ENCODE measurements around the gene MTHFR. TPM values are rescaled to one million over a fixed set of nuclear protein-coding genes. Genes with fewer than 3 reads are reported as not detected.

Gene MTHFR
- polyA plus RNA-seq, 1 donor from 2014 or later = 14.3 TPM

DNA sequence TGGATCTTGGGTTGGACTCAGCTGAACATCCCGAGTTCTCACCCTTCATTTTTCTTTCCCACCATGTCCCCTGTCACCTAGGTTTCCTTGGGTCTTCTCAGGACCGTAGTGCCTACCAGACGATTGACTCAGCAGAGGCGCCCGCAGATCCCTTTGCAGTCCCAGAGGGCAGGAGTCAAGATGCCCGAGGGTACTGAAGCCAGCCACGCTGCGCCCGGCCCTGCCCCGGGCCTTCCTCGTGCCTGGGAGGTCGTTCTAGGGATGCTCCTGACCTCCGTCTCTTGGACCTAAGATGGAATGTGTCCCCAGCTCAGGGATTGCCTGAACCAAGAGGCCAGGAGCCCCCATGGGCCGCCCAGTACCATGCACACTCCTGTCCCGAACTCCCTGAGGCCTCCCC lies 55.8 kb downstream of the MTHFR start:
- Mint-ChIP-seq H3K36me3 (peaks cover 2% of the 10 kb centered on the region), H3K9me3 (no peaks in the 10 kb centered on the region), H3K4me3 (no peak overlapping the region), H3K27me3 (peaks cover 2% of the 10 kb centered on the region), H3K4me1 (peaks cover 4 to 12% (median 6%) of the 10 kb centered on the region in 3 donors), H3K27ac (no peak overlapping the region)

DNA sequence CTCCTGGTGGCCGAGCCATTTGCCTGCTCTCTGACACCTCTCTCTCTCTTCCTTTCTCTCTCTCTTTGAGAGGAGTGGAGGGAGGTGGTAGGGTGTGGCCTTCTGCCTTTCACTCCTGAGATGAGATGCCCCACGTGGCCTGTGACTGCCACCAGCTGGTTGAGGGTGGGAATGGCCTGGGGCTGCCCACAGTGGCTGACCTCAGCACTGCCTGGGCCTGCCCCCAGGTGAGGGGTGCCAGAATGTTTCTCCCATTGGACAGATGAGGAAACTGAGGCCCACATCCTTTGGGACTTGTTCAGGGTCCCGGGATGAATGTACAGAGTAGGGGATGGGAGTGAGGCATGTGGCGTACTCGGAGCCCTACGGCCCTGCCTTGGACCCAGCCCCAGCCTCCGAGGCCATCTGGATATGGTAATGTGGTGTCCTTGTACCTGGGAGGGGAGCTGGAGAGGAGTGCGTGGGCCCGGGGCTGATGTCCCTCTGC lies 56.5 kb downstream of the MTHFR start:
- peaks cover 4 to 12% (median 6%) of the 10 kb centered on the region in 3 donors for H3K4me1 Mint-ChIP-seq
- no peak overlapping the region for H3K27ac Mint-ChIP-seq
- no peaks in the 10 kb centered on the region for H3K9me3 Mint-ChIP-seq
- peaks cover 2% of the 10 kb centered on the region for H3K36me3 Mint-ChIP-seq
- H3K27me3 Mint-ChIP-seq = peaks cover 2% of the 10 kb centered on the region
- H3K4me3 Mint-ChIP-seq = no peak overlapping the region

DNA sequence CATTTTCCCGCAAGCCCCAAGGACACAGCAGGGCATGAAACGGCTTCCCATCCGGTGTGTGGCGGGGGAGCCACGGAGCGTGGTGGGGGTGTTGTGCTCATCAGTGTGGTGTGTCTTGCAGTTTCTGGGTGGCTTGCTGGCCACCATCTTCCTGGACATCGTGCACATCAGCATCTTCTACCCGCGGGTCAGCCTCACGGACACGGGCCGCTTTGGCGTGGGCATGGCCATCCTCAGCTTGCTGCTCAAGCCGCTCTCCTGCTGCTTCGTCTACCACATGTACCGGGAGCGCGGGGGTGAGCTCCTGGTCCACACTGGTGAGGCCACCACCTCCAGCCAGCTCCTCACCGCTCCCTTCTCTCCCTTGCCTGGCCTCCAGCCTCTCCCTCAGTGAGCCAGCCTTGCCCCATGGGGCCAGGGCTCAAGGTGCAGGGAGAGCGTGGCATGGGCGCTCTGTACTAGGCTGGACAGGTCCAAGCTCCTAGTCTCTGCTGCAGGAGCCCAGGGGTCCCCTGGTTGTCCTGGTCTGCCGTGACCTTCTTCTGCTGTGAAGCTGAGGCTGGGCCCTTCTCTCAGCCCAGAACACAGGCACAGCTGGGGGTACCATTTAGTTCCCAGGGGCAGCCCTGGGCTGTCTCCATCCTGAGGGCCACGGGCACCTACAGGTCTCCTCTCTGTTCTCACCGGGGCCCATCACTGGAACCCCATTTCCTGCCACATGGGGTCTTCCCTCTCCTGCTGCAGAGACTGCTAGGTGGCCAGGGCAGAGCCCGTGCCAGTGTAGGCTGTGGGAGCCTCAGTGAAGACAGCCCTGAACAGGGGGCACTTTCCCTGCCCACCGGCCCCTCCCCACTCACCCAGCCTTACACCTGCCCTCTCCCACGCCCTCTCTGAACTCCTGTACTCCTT lies 57.2 kb downstream of the MTHFR start:
- H3K36me3 Mint-ChIP-seq = peaks cover 2% of the 10 kb centered on the region
- H3K9me3 Mint-ChIP-seq = no peaks in the 10 kb centered on the region
- H3K27me3 Mint-ChIP-seq = peaks cover 2% of the 10 kb centered on the region
- peaks cover 4 to 12% (median 6%) of the 10 kb centered on the region in 3 donors for H3K4me1 Mint-ChIP-seq
- H3K4me3 Mint-ChIP-seq = no peak overlapping the region
- H3K27ac Mint-ChIP-seq = no peak overlapping the region

DNA sequence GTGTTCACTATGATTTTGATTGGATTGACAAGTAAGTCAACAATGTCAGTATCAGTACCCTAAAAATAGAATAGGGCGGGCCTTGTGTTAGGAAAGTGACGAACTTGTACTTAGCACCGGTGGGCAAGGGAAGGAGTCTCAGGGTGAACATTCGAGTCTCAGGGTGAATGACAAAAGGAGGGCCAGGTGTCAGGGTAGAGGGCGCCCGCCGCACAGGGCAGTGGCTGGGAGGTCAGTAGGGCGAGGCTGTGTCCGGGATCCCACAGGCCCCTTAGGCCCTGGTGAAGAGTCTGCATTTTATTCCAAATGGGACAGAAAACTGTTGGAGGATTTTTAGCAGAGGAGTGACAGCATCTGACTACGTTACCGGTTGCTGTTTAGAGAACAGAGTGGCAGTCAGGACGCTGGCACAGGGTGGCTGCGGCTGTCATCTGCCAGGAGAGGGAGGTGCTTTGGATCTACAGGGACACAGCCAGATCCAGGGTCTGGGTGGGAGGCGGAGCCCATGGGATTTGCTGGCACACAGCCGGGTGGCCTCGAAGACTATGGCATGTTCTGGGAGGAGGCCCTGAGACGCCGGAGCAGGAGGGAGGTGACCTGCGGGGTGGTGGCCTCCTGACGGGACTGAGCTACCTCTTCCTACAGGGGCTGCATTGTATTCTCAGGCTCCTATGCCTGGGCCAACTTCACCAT lies 58.8 kb downstream of the MTHFR start:
- H3K27ac Mint-ChIP-seq = no peak overlapping the region
- no peaks in the 10 kb centered on the region for H3K9me3 Mint-ChIP-seq
- H3K4me1 Mint-ChIP-seq = peaks cover 6 to 17% (median 9%) of the 10 kb centered on the region in 3 donors
- no peaks in the 10 kb centered on the region for H3K27me3 Mint-ChIP-seq
- H3K4me3 Mint-ChIP-seq = peak overlapping the region in 1 of 4 donors; percentile 43
- H3K36me3 Mint-ChIP-seq = peaks cover 2% of the 10 kb centered on the region

DNA sequence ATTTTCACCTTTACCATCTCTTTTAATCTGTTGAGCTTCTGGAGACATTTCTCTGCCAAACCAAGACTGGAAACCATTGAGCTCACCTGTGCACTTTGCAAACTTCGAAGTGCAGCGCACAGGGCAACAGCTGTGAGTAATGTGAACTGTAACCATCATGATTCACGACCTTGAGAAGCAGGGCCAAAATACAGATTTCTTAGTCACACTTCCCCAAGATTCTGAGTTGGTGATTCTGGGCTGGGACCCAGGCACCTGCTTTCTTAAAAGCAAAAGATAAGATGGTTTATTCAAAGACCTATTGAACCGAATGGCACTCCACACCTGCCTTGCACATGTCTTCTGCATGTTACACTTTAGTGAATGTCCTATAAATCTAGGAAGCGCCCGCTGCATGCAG lies 59.7 kb downstream of the MTHFR start:
- H3K4me3 Mint-ChIP-seq = no peak overlapping the region
- no peak overlapping the region for H3K27ac Mint-ChIP-seq
- H3K27me3 Mint-ChIP-seq = no peaks in the 10 kb centered on the region
- no peaks in the 10 kb centered on the region for H3K9me3 Mint-ChIP-seq
- H3K4me1 Mint-ChIP-seq = peaks cover 8 to 17% (median 11%) of the 10 kb centered on the region in 3 donors
- peaks cover 4% of the 10 kb centered on the region for H3K36me3 Mint-ChIP-seq

DNA sequence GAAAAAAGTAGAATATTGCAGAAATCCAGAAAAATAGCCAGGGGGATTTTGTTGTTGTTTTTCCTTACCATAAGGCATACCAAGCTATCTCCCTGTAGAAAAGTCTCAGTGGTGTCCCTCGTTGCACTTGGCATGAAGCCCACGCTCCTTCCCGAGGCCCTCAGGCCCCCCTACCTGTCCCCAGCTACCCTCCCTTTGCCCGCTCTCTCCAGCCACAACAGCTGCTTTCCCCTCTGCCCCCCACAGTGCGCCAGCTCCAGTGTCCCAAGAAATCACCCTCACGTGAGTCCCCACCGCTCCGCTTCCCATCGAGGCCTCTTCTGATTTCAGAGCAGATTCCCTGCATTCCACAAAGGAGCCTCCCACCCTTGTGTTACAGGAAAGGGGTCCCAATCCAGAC lies 61.5 kb downstream of the MTHFR start:
- H3K4me1 Mint-ChIP-seq = peaks cover 16 to 28% (median 21%) of the 10 kb centered on the region in 3 donors
- H3K9me3 Mint-ChIP-seq = no peaks in the 10 kb centered on the region
- H3K27ac Mint-ChIP-seq = no peak overlapping the region
- H3K27me3 Mint-ChIP-seq = no peaks in the 10 kb centered on the region
- H3K4me3 Mint-ChIP-seq = no peak overlapping the region
- H3K36me3 Mint-ChIP-seq = peaks cover 4% of the 10 kb centered on the region

DNA sequence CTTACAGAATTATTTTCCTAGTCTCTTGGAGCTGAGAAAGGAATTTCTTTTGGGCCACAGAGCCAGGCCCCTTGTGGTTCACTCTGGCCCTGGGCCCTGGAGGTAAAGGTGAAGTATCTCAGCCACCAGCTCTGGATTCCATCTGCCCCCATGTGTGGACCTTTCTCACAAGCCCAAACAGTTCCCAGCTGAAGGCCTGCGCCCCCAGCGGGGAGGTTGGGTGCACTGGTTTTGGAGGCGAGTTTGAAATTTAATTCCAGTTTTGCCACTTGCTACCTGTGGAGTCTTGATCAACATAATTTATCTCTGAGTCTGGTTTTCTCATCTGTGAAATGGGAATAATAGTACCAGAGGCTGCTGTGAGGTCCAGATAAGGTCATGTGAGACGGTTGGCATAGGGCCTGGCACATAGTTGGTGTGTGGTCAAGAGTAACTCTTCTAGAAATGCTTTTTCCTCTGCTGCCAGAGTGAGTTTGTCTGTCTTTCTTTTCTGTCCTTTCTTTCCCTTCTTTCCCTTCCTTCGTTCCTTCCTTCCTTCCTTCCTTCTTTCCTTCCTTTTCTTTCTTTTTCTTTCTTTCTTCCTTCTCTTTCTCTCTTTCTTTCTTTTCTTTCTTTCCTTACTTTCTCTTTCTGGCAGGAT lies 63.7 kb downstream of the MTHFR start:
- H3K4me3 Mint-ChIP-seq = peak overlapping the region in 1 of 4 donors; percentile 71

DNA sequence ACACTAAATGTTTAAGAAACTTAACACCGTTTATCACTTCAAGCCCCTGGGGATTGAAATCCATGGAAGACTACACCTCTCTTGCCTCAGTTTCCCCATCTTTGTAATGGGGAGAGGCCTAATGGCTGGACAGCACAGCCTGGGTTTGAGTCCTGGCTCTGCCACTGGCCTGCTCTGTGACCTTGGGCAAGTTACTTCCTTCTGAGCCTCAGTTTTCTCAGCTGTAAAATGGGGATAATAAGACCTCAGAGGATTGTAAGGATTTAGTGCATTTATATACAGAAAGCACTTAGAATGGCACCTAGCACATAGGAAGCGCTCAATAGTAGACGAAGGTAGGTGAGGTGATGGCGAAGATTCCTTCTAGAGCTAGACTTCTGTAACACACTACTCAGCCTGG lies 64.3 kb downstream of the MTHFR start:
- H3K36me3 Mint-ChIP-seq = peaks cover 2% of the 10 kb centered on the region
- H3K4me1 Mint-ChIP-seq = peaks cover 16 to 41% (median 28%) of the 10 kb centered on the region in 3 donors
- no peaks in the 10 kb centered on the region for H3K9me3 Mint-ChIP-seq
- H3K27ac Mint-ChIP-seq = no peak overlapping the region
- H3K27me3 Mint-ChIP-seq = no peaks in the 10 kb centered on the region
- H3K4me3 Mint-ChIP-seq = peak overlapping the region in 1 of 4 donors; percentile 41

More for the DNA sequence above, 63.7 kb downstream of the MTHFR start:
- Mint-ChIP-seq H3K4me1 (peaks cover 16 to 40% (median 28%) of the 10 kb centered on the region in 3 donors), H3K27ac (peak overlapping the region in 1 of 3 donors; percentile 63), H3K36me3 (peaks cover 4% of the 10 kb centered on the region), H3K9me3 (no peaks in the 10 kb centered on the region), H3K27me3 (no peaks in the 10 kb centered on the region)

DNA sequence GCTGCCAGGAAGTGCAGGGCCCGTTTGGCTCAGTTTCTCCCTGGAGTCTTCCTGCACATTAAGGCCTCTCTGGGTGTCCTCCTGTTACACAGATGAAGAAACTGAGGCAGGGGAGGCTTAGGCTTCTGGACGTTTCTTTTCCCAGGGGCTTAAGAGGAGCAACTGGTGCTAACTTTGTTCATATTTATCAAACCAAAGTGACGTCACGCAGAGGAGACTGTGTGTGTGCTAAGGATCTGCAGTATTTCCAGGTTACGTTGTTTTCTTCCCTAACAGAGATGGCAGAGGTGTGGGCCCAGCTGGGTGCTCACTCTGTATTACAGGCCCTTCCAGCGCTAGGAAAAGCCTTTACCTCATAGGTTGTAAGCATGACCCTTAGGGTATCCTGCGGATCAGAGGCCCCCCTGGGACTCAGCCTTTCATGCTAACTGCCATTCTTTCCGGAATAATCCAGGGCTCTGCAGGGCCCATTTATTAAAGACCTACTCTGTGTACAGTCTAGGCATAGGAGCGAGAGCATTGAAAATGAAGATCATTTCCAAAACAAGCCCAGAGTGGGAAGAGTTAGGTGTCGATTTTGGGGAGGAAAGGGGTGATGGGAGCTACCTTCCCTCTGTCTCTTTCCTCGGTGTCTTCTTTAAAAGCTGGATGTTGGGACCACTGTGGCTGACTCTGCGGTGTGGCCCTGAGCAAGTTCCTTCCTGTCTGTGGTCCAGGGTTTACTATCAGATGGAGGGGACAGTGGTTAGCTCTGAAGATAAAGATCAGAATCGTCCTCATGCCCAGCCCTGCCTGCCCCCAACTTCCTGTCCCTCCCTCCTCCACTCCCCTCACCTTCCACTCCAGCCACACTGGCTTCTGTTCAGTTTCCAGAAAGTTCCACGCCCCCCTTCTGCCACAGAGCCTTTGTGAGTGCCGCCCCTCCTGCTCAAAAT lies 65.2 kb downstream of the MTHFR start:
- no peak overlapping the region for H3K27ac Mint-ChIP-seq
- H3K9me3 Mint-ChIP-seq = no peaks in the 10 kb centered on the region
- H3K4me1 Mint-ChIP-seq = peaks cover 16 to 37% (median 28%) of the 10 kb centered on the region in 3 donors
- peak overlapping the region in 3 of 4 donors; percentile 23 to 76 (median 63) for H3K4me3 Mint-ChIP-seq
- no peaks in the 10 kb centered on the region for H3K27me3 Mint-ChIP-seq
- H3K36me3 Mint-ChIP-seq = peaks cover 2% of the 10 kb centered on the region

DNA sequence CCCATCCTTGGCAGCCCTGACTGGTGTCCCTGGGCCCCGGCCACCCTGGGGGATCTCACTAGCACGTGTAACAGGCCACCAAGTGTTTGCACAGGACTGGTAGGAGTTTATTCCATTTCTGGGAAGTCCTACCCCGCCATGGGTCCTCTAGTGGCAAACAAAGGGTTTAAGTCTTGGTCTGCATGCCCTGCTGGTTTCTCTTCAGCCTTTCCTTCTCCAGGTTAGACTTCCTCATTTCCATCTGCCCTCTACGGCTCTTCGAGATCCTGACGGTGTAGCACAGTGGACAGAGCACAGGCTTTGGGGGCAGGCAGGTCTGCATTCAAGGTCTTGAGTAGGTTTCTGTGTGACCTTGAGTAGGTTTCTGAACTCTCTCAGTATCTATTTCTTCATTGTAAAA lies 67.0 kb downstream of the MTHFR start:
- peak overlapping the region in 1 of 3 donors; percentile 82 for H3K27ac Mint-ChIP-seq
- peak overlapping the region in 2 of 4 donors; percentile 65 to 99 for H3K4me3 Mint-ChIP-seq
- peaks cover 2% of the 10 kb centered on the region for H3K36me3 Mint-ChIP-seq
- no peaks in the 10 kb centered on the region for H3K27me3 Mint-ChIP-seq
- H3K4me1 Mint-ChIP-seq = peaks cover 19 to 37% (median 31%) of the 10 kb centered on the region in 3 donors
- no peaks in the 10 kb centered on the region for H3K9me3 Mint-ChIP-seq

DNA sequence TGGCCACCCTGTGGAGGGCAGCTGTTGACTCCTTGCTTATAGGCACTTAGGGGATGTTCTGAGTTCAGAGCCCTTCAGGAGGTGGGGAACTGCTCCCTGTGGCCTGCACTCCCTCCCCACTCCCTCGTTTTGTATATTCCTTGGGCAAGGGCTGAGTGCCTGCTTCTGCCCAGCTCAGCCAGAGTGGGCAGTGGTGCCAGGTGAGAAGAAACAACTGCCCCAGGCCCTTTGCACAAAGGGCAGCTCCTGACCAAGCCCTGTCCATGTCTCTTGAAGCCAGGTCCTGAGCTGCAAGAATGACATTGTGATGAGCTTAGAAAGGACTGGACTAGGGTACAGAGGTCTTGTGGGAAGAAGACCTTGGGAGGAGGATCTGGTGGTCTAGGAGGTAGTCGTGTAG lies 67.7 kb downstream of the MTHFR start:
- Mint-ChIP-seq H3K27me3 (no peaks in the 10 kb centered on the region), H3K4me1 (peaks cover 19 to 37% (median 31%) of the 10 kb centered on the region in 3 donors), H3K27ac (peak overlapping the region in 2 of 3 donors; percentile 9 to 57), H3K9me3 (no peaks in the 10 kb centered on the region), H3K4me3 (peak overlapping the region in 2 of 4 donors; percentile 97 to 99), H3K36me3 (peaks cover 2% of the 10 kb centered on the region)

DNA sequence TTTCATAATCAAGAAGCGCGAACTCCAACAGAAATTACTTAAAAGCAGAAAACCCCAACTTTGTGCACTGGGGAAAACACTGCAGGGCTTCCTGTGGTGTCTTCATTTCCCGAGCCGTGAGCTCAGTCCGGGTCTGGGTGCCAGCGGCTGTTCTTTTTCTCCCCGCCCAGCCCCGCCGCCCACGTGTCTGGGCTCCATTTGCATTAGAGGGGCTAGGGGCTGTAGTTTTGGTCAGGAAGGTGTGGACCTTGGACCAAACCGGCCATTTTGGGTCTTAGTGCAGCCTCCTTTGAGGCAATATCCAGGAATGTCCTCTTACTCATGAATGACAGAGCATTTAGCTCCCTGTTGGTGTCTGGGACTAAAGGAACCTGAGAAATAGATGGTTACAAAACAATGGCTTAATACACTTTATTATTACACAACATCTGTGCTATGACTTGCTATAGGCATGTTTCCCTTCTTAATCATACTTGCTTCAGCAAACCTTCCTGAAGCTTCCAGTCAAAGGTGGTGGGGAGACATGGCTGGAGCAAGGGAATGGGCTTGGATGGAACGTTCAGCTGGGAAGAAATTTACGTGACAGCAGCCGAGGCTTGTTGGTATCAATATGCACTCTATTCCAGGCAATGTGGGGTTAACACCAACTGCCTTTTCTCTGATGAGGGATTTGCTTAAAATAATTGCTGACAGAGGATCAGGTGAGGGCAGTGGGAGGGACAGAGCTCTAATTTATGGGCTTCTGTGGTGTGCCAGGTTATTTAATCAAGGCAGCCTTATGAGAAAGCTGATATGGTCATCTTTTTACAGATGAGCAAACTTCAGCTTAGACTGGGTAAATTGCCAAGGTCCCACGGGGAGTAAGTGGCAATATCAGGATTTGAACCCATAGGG lies 68.8 kb downstream of the MTHFR start:
- Mint-ChIP-seq H3K27ac (peak overlapping the region; percentile 50 to 67 (median 63)), H3K4me1 (peaks cover 18 to 34% (median 28%) of the 10 kb centered on the region in 3 donors), H3K9me3 (no peaks in the 10 kb centered on the region), H3K36me3 (peaks cover 2% of the 10 kb centered on the region), H3K27me3 (no peaks in the 10 kb centered on the region), H3K4me3 (peak overlapping the region; percentile 96 to 99 (median 97))
